ENCODE measurements around the gene TSC22D4. TPM values are rescaled to one million over a fixed set of nuclear protein-coding genes. Genes with fewer than 3 reads are reported as not detected.
"Not testable (repeated sequence)": the region's sequence is repeated elsewhere in the genome, so short reads cannot be mapped to it uniquely, and the experiment has no call there.

The TSC22D4 gene
- polyA plus RNA-seq, 3 donors, result 23.8 to 91.5 (median 26.3) TPM

DNA sequence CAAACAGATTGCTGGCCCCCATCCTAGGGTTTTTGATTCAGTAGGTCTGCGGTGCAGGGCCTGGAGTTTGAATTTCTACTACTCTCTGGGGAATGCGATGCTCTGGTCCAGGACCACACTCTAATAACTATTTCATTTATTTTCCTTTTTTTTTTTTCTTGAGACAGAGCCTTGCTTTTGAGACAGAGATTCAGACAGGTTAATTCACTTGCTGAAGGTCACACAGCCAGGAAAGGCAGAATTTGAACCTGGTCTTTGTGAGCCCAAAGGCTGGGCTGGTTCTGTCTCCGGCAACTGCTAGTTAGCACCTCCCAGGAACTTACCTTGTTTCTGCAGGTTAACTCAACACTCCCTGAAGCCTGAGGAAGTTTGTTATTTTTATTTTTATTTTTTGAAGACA, 26.5 kb downstream of the TSC22D4 start:
- Histone ChIP-seq H3K4me3 (replicated peaks in 1 of 3; ENCODE audit: low read depth in 2 of 3, low read length in 3 of 3) (no peak overlapping the region), H3K27me3 (ENCODE audit: control insufficient read depth in 2 of 2, insufficient read depth in 2 of 2, low read length in 2 of 2) (no peaks in the 10 kb centered on the region), H3K79me2 (ENCODE audit: insufficient read depth, low read length) (no peaks in the 10 kb centered on the region), H2AFZ (ENCODE audit: insufficient read depth, low read depth, low read length, poor library complexity, severe bottlenecking) (no peak overlapping the region), H3K4me1 (ENCODE audit: control insufficient read depth in 1 of 2, insufficient read depth in 2 of 2, low read length in 2 of 2) (peaks cover 10 to 15% of the 10 kb centered on the region in 2 donors), H4K20me1 (ENCODE audit: insufficient read depth, low read length) (no peaks in the 10 kb centered on the region), H3K27ac (ENCODE audit: low read depth in 1 of 2, low read length in 2 of 2) (no peak overlapping the region), H3K9me3 (replicated peaks in 1 of 2; ENCODE audit: control insufficient read depth in 1 of 2, insufficient read depth in 1 of 2, low read length in 2 of 2) (no peaks in the 10 kb centered on the region), H3K4me2 (replicated peaks; ENCODE audit: extremely low read depth, low read length, poor library complexity, severe bottlenecking) (no peak overlapping the region), H3K36me3 (replicated peaks in 1 of 2; ENCODE audit: control insufficient read depth in 1 of 2, insufficient read depth in 2 of 2, low read length in 2 of 2) (peaks cover 3 to 5% of the 10 kb centered on the region in 2 donors), H3K9ac (ENCODE audit: insufficient read depth, low read length, poor library complexity, severe bottlenecking) (no peak overlapping the region)
- Mint-ChIP-seq H3K4me1 (peaks cover 25% of the 10 kb centered on the region), H3K4me3 (no peak overlapping the region), H3K27ac (peak overlapping the region in 1 of 7 donors; percentile 59), H3K27me3 (ENCODE audit: low read depth in 3 of 3) (peaks cover 0 to 8% (median 6%) of the 10 kb centered on the region in 3 donors), H3K36me3 (peaks cover 2 to 9% of the 10 kb centered on the region in 2 donors), H3K9me3 (no peaks in the 10 kb centered on the region)
- TF ChIP-seq, protein P1, sequence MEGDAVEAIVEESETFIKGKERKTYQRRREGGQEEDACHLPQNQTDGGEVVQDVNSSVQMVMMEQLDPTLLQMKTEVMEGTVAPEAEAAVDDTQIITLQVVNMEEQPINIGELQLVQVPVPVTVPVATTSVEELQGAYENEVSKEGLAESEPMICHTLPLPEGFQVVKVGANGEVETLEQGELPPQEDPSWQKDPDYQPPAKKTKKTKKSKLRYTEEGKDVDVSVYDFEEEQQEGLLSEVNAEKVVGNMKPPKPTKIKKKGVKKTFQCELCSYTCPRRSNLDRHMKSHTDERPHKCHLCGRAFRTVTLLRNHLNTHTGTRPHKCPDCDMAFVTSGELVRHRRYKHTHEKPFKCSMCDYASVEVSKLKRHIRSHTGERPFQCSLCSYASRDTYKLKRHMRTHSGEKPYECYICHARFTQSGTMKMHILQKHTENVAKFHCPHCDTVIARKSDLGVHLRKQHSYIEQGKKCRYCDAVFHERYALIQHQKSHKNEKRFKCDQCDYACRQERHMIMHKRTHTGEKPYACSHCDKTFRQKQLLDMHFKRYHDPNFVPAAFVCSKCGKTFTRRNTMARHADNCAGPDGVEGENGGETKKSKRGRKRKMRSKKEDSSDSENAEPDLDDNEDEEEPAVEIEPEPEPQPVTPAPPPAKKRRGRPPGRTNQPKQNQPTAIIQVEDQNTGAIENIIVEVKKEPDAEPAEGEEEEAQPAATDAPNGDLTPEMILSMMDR (IDR thresholded peaks at IDR 0.05), result no peak
- no peak for DNase-seq
- WGBS (ENCODE audit: insufficient coverage), result 100% methylated on average over 2 of the region's 3 CpGs
- intact Hi-C loops (cut with micrococcal nuclease), result no loop called here

- Mint-ChIP-seq H3K9me3 (peaks cover 0 to 2% (median 0%) of the 10 kb centered on the region in 7 donors), H3K36me3 (peaks cover 0 to under 1% of the 10 kb centered on the region in 2 donors), H3K4me1 (peaks cover 38% of the 10 kb centered on the region), H3K4me3 (no peak overlapping the region), H3K27me3 (ENCODE audit: low read depth in 3 of 3) (peaks cover 0 to 3% (median 3%) of the 10 kb centered on the region in 3 donors), H3K27ac (no peak overlapping the region)
- Histone ChIP-seq H2AFZ (ENCODE audit: insufficient read depth, low read depth, low read length, poor library complexity, severe bottlenecking) (no peak overlapping the region), H3K79me2 (ENCODE audit: insufficient read depth, low read length) (no peaks in the 10 kb centered on the region), H3K36me3 (replicated peaks in 1 of 2; ENCODE audit: control insufficient read depth in 1 of 2, insufficient read depth in 2 of 2, low read length in 2 of 2) (no peaks in the 10 kb centered on the region), H3K27me3 (ENCODE audit: control insufficient read depth in 2 of 2, insufficient read depth in 2 of 2, low read length in 2 of 2) (no peaks in the 10 kb centered on the region), H3K27ac (ENCODE audit: low read depth in 1 of 2, low read length in 2 of 2) (no peak overlapping the region), H3K4me2 (replicated peaks; ENCODE audit: extremely low read depth, low read length, poor library complexity, severe bottlenecking) (no peak overlapping the region), H4K20me1 (ENCODE audit: insufficient read depth, low read length) (no peaks in the 10 kb centered on the region), H3K4me3 (replicated peaks in 1 of 3; ENCODE audit: low read depth in 2 of 3, low read length in 3 of 3) (no peak overlapping the region), H3K9me3 (replicated peaks in 1 of 2; ENCODE audit: control insufficient read depth in 1 of 2, insufficient read depth in 1 of 2, low read length in 2 of 2) (no peaks in the 10 kb centered on the region), H3K9ac (ENCODE audit: insufficient read depth, low read length, poor library complexity, severe bottlenecking) (no peak overlapping the region), H3K4me1 (ENCODE audit: control insufficient read depth in 1 of 2, insufficient read depth in 2 of 2, low read length in 2 of 2) (peaks cover 27 to 37% of the 10 kb centered on the region in 2 donors)
- WGBS (ENCODE audit: insufficient coverage), result 93% methylated on average over 3 of the region's 13 CpGs
- TF ChIP-seq, protein P1 (IDR thresholded peaks at IDR 0.05), result no peak
- no peak for DNase-seq
- intact Hi-C loops (cut with micrococcal nuclease), result no loop called here
Observed at GRCh38 chr7:100449190-100449795, 29.7 kb downstream of the TSC22D4 start.

- H4K20me1 ChIP-seq (ENCODE audit: insufficient read depth, low read length); intact Hi-C loops (cut with micrococcal nuclease); H3K9ac ChIP-seq (ENCODE audit: insufficient read depth, low read length, poor library complexity, severe bottlenecking); H3K36me3 Mint-ChIP-seq; H3K79me2 ChIP-seq (ENCODE audit: insufficient read depth, low read length); H3K27me3 ChIP-seq (ENCODE audit: control insufficient read depth in 2 of 2, insufficient read depth in 2 of 2, low read length in 2 of 2); H3K9me3 ChIP-seq (replicated peaks in 1 of 2; ENCODE audit: control insufficient read depth in 1 of 2, insufficient read depth in 1 of 2, low read length in 2 of 2); H3K27me3 Mint-ChIP-seq (ENCODE audit: low read depth in 3 of 3); H3K4me3 ChIP-seq (replicated peaks in 1 of 3; ENCODE audit: low read depth in 2 of 3, low read length in 3 of 3); H3K27ac ChIP-seq (ENCODE audit: low read depth in 1 of 2, low read length in 2 of 2); H3K36me3 ChIP-seq (replicated peaks in 1 of 2; ENCODE audit: control insufficient read depth in 1 of 2, insufficient read depth in 2 of 2, low read length in 2 of 2); H3K4me3 Mint-ChIP-seq; H3K4me2 ChIP-seq (replicated peaks; ENCODE audit: extremely low read depth, low read length, poor library complexity, severe bottlenecking); H3K9me3 Mint-ChIP-seq; H2AFZ ChIP-seq (ENCODE audit: insufficient read depth, low read depth, low read length, poor library complexity, severe bottlenecking); DNase-seq: not testable (repeated sequence)
- peaks cover 33 to 41% of the 10 kb centered on the region in 2 donors for H3K4me1 ChIP-seq (ENCODE audit: control insufficient read depth in 1 of 2, insufficient read depth in 2 of 2, low read length in 2 of 2)
- Mint-ChIP-seq H3K4me1 (peaks cover 46% of the 10 kb centered on the region), H3K27ac (peak overlapping the region in 1 of 7 donors; percentile 46)
- 100% methylated on average over 1 of the region's 8 CpGs for WGBS (ENCODE audit: insufficient coverage)
Observed at GRCh38 chr7:100447363-100447762, 31.7 kb downstream of the TSC22D4 start.

All from CD14-positive monocyte (primary cell).